ENCODE data around the gene CFAP52.
"Not testable (repeated sequence)": the region's sequence is repeated elsewhere in the genome, so short reads cannot be mapped to it uniquely, and the experiment has no call there.

CFAP52 gene

GRCh38 chr17:9648521-9649110, 72.2 kb downstream of the CFAP52 start:
- no peak for DNase-seq

GRCh38 chr17:9658593-9659211, 82.3 kb downstream of the CFAP52 start:
- DNase-seq: no peak

- no peak for DNase-seq
These were observed 84.6 kb downstream of the CFAP52 start for GRCh38 chr17:9661027-9661426.

GRCh38 chr17:9663511-9663910, 87.1 kb downstream of the CFAP52 start:
- not testable (repeated sequence) for DNase-seq

- no peak for DNase-seq
These were observed 90.1 kb downstream of the CFAP52 start for GRCh38 chr17:9666461-9667050.

GRCh38 chr17:9668517-9668916, 92.1 kb downstream of the CFAP52 start:
- no peak for DNase-seq

GRCh38 chr17:9669551-9670008, 93.1 kb downstream of the CFAP52 start:
- no peak for DNase-seq

- no peak for DNase-seq
These were observed 94.2 kb downstream of the CFAP52 start for GRCh38 chr17:9670596-9670995.

GRCh38 chr17:9671559-9671958, 95.1 kb downstream of the CFAP52 start:
- DNase-seq: no peak

GRCh38 chr17:9672266-9672665, 95.8 kb downstream of the CFAP52 start:
- no peak for DNase-seq

GRCh38 chr17:9672691-9673090, 96.2 kb downstream of the CFAP52 start:
- no peak for DNase-seq

GRCh38 chr17:9676084-9676483, 99.6 kb downstream of the CFAP52 start:
- DNase-seq: no peak

- no peak for DNase-seq
These were observed 100.4 kb downstream of the CFAP52 start for GRCh38 chr17:9676820-9677310.

- no peak for DNase-seq
These were observed 101.0 kb downstream of the CFAP52 start for GRCh38 chr17:9677411-9677810.

- no peak for DNase-seq
These were observed 101.5 kb downstream of the CFAP52 start for GRCh38 chr17:9677896-9678295.

GRCh38 chr17:9684955-9685621, 108.6 kb downstream of the CFAP52 start:
- DNase-seq: no peak
